GM21390 (cell line): ENCODE data around the gene FARP2.

Experiments
- ATAC-seq: cut with Tn5 transposase; IDR thresholded peaks from one replicate; pipeline ENCODE4 v1.9.1; 2021; ENCODE audit not compliant: unreplicated experiment

Gene FARP2

GRCh38 chr2:241325257-241325656, 30.8 kb upstream of the FARP2 start:
- no peak for ATAC-seq

- ATAC-seq, result no peak
Observed at GRCh38 chr2:241329669-241330615, 26.1 kb upstream of the FARP2 start.

GRCh38 chr2:241330616-241330981, 25.5 kb upstream of the FARP2 start:
- no peak for ATAC-seq

GRCh38 chr2:241334813-241335212, 21.3 kb upstream of the FARP2 start:
- ATAC-seq, result no peak

- no peak for ATAC-seq
Observed at GRCh38 chr2:241339839-241340630, 16.1 kb upstream of the FARP2 start.

- ATAC-seq, result no peak
Observed at GRCh38 chr2:241340631-241341163, 15.4 kb upstream of the FARP2 start.

- no peak for ATAC-seq
Observed at GRCh38 chr2:241344925-241345651, 11.0 kb upstream of the FARP2 start.

- no peak for ATAC-seq
Observed at GRCh38 chr2:241349941-241350340, 6.1 kb upstream of the FARP2 start.

GRCh38 chr2:241350530-241350877, 5.6 kb upstream of the FARP2 start:
- no peak for ATAC-seq

GRCh38 chr2:241350878-241351639, 5.0 kb upstream of the FARP2 start:
- no peak for ATAC-seq

- ATAC-seq, result no peak
Observed at GRCh38 chr2:241351640-241352031, 4.4 kb upstream of the FARP2 start.

- ATAC-seq, result no peak
Observed at GRCh38 chr2:241352227-241352626, 3.9 kb upstream of the FARP2 start.

- no peak for ATAC-seq
Observed at GRCh38 chr2:241354668-241355658, 1.1 kb upstream of the FARP2 start.

GRCh38 chr2:241356871-241357260, 781 bp downstream of the FARP2 start:
- ATAC-seq, result no peak

GRCh38 chr2:241357531-241357930, 1.4 kb downstream of the FARP2 start:
- no peak for ATAC-seq

- peak; percentile 37 for ATAC-seq
Observed at GRCh38 chr2:241358470-241358869, 2.4 kb downstream of the FARP2 start.

GRCh38 chr2:241359481-241360045, 3.5 kb downstream of the FARP2 start:
- ATAC-seq, result no peak

- no peak for ATAC-seq
Observed at GRCh38 chr2:241363426-241363825, 7.3 kb downstream of the FARP2 start.

- ATAC-seq, result no peak
Observed at GRCh38 chr2:241364781-241365180, 8.7 kb downstream of the FARP2 start.
